C4-2B (cell line): Measurements from ENCODE around the gene SPATA21.

Experiments
- H3K27ac ChIP-seq: fragments of 450-650 bp; 2 replicates; pipeline ENCODE4 v1.5.1; 2017
- CTCF ChIP-seq: fragments of 450-650 bp; conservative IDR thresholded peaks from 2 replicates; pipeline ENCODE4 v1.5.1; 2017; ENCODE audit warnings: mild to moderate bottlenecking
- ZFX ChIP-seq: fragments of 450-650 bp; IDR thresholded peaks from 2 replicates; pipeline ENCODE4 v1.6.1; 2017

The SPATA21 gene

GRCh38 chr1:16352842-16353535 lies 84.2 kb downstream of the SPATA21 start:
- no peak for TF ChIP-seq CTCF
- H3K27ac ChIP-seq, result peak overlapping the region; percentile 99

GRCh38 chr1:16351994-16352841 lies 85.0 kb downstream of the SPATA21 start, which contains the start of gene FBXO42:
FBXO42 (minus strand) TSS chr1:16352480; CDS start chr1:16315418, 37,062 bp downstream.
- peak; percentile 76 for TF ChIP-seq ZFX
- TF ChIP-seq CTCF, result peak; percentile 42
- H3K27ac ChIP-seq, result peak within 1 kb of the TSS; percentile 99

GRCh38 chr1:16351456-16351993 lies 85.7 kb downstream of the SPATA21 start:
- no peak for TF ChIP-seq CTCF
- no peak for TF ChIP-seq ZFX
- peak overlapping the region; percentile 99 for H3K27ac ChIP-seq

- H3K27ac ChIP-seq, result peak overlapping the region; percentile 73
Observed at GRCh38 chr1:16349847-16350406, 87.3 kb downstream of the SPATA21 start.

More at GRCh38 chr1:16349847-16350406, 87.3 kb downstream of the SPATA21 start:
- TF ChIP-seq ZFX (no peak), CTCF (no peak)
